HG03039 (cell line): ENCODE results near the gene TMEM131.
A peak's percentile ranks its signal among the peaks of the same experiment; 100 is the strongest.
"Not testable (repeated sequence)": the region's sequence is repeated elsewhere in the genome, so short reads cannot be mapped to it uniquely, and the experiment has no call there.

ENCODE experiments used
- ATAC-seq: cut with Tn5 transposase; IDR thresholded peaks from one replicate; pipeline ENCODE4 v1.9.1; 2021; ENCODE audit warnings: mild to moderate bottlenecking, moderate library complexity; ENCODE audit not compliant: unreplicated experiment

Gene TMEM131

GRCh38 chr2:97869722-97870346 lies 125.9 kb downstream of the TMEM131 start:
- no peak for ATAC-seq

GRCh38 chr2:97868986-97869721 lies 126.6 kb downstream of the TMEM131 start:
- ATAC-seq: no peak

GRCh38 chr2:97863829-97864228 lies 131.9 kb downstream of the TMEM131 start:
- ATAC-seq: no peak

GRCh38 chr2:97861177-97861576 lies 134.6 kb downstream of the TMEM131 start:
- ATAC-seq: no peak

- no peak for ATAC-seq
Measured at GRCh38 chr2:97858442-97858841, 137.3 kb downstream of the TMEM131 start.

GRCh38 chr2:97857553-97857952 lies 138.2 kb downstream of the TMEM131 start:
- ATAC-seq: no peak

- not testable (repeated sequence) for ATAC-seq
Measured at GRCh38 chr2:97853057-97853456, 142.7 kb downstream of the TMEM131 start.

- no peak for ATAC-seq
Measured at GRCh38 chr2:97851172-97851571, 144.6 kb downstream of the TMEM131 start.

- ATAC-seq: peak; percentile 80
Measured at GRCh38 chr2:97849881-97850528, 145.7 kb downstream of the TMEM131 start.

GRCh38 chr2:97848306-97848705 lies 147.4 kb downstream of the TMEM131 start:
- ATAC-seq: no peak

GRCh38 chr2:97846716-97847115 lies 149.0 kb downstream of the TMEM131 start:
- not testable (repeated sequence) for ATAC-seq

GRCh38 chr2:97845818-97846217 lies 149.9 kb downstream of the TMEM131 start:
- no peak for ATAC-seq

GRCh38 chr2:97845133-97845532 lies 150.6 kb downstream of the TMEM131 start:
- ATAC-seq: no peak

- ATAC-seq: no peak
Measured at GRCh38 chr2:97844311-97844859, 151.4 kb downstream of the TMEM131 start.

- no peak for ATAC-seq
Measured at GRCh38 chr2:97840198-97840597, 155.6 kb downstream of the TMEM131 start.

- no peak for ATAC-seq
Measured at GRCh38 chr2:97834610-97835009, 161.1 kb downstream of the TMEM131 start.

GRCh38 chr2:97831121-97831520 lies 164.6 kb downstream of the TMEM131 start:
- no peak for ATAC-seq

- ATAC-seq: not testable (repeated sequence)
Measured at GRCh38 chr2:97829255-97829654, 166.5 kb downstream of the TMEM131 start.

- not testable (repeated sequence) for ATAC-seq
Measured at GRCh38 chr2:97827013-97827412, 168.7 kb downstream of the TMEM131 start.

- not testable (repeated sequence) for ATAC-seq
Measured at GRCh38 chr2:97826266-97826847, 169.4 kb downstream of the TMEM131 start.

- ATAC-seq: not testable (repeated sequence)
Measured at GRCh38 chr2:97824011-97824410, 171.7 kb downstream of the TMEM131 start.
